Neural crest cell (in vitro differentiated cells): ENCODE results near the gene KIF25. TPM values are rescaled to one million over a fixed set of nuclear protein-coding genes. Genes with fewer than 3 reads are reported as not detected.

Experiments
- DNase-seq: peaks from one replicate; pipeline ENCODE4 v3.0.0; 2021; ENCODE audit warnings: low read depth, mixed read lengths, low spot score
- H3K27ac Mint-ChIP-seq: one replicate; pipeline ENCODE4 v1.8.0; 2021; ENCODE audit warnings: mild to moderate bottlenecking, mixed read lengths; ENCODE audit not compliant: unreplicated experiment
- H3K27me3 Mint-ChIP-seq: 2 replicates; pipeline ENCODE4 v1.8.0; 2021; ENCODE audit warnings: low read depth, mild to moderate bottlenecking, mixed read lengths
- H3K36me3 Mint-ChIP-seq: 2 replicates; pipeline ENCODE4 v1.8.0; 2021; ENCODE audit warnings: low read depth, mild to moderate bottlenecking, mixed read lengths
- H3K4me1 Mint-ChIP-seq: 2 replicates; pipeline ENCODE4 v1.8.0; 2021; ENCODE audit warnings: mixed read lengths
- H3K4me3 Mint-ChIP-seq: one replicate; pipeline ENCODE4 v1.8.0; 2021; ENCODE audit warnings: mild to moderate bottlenecking, mixed read lengths
- H3K9me3 Mint-ChIP-seq: 2 replicates; pipeline ENCODE4 v1.8.0; 2021; ENCODE audit warnings: mixed read lengths
- total RNA-seq: library from RNA; stranded (reverse); gene quantifications from 2 replicates; pipeline ENCODE4 v1.2.1, GENCODE V29; 2021
- TF ChIP-seq, protein P1 (sequence below): fragments of 200-600 bp; sonication (generic); conservative IDR thresholded peaks from 2 replicates; pipeline ENCODE4 v1.5.0; 2021; ENCODE audit warnings: antibody characterized with exemption, mild to moderate bottlenecking

Gene KIF25
- total RNA-seq, 1 donor from 2014 or later: 0.72 TPM

DNA sequence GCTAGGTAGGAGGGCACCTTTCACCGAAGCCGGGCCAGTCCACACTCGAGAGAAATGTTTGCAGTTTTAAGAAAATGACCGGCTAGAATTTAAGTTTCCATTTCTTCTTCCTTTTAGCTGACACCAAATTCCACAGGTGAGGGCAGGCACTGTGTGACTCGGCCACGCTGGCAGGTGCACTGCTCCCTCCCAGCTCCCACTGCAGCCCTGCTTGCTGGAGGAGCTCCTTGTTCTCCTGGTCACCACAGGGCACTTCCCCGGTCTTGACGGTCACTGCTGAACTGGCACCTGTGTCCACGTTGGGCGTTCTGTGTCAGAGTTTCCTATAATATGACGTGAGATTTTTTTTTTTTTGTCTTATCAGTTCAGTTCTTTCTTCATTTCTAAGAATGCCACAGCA, 3.6 kb upstream of the KIF25 start:
- DNase-seq: no peak
- Mint-ChIP-seq H3K36me3 (no peaks in the 10 kb centered on the region), H3K27ac (no peak overlapping the region), H3K9me3 (no peaks in the 10 kb centered on the region), H3K4me3 (no peak overlapping the region), H3K4me1 (peaks cover 5% of the 10 kb centered on the region), H3K27me3 (no peaks in the 10 kb centered on the region)
- TF ChIP-seq, protein P1, sequence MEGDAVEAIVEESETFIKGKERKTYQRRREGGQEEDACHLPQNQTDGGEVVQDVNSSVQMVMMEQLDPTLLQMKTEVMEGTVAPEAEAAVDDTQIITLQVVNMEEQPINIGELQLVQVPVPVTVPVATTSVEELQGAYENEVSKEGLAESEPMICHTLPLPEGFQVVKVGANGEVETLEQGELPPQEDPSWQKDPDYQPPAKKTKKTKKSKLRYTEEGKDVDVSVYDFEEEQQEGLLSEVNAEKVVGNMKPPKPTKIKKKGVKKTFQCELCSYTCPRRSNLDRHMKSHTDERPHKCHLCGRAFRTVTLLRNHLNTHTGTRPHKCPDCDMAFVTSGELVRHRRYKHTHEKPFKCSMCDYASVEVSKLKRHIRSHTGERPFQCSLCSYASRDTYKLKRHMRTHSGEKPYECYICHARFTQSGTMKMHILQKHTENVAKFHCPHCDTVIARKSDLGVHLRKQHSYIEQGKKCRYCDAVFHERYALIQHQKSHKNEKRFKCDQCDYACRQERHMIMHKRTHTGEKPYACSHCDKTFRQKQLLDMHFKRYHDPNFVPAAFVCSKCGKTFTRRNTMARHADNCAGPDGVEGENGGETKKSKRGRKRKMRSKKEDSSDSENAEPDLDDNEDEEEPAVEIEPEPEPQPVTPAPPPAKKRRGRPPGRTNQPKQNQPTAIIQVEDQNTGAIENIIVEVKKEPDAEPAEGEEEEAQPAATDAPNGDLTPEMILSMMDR: no peak

DNA sequence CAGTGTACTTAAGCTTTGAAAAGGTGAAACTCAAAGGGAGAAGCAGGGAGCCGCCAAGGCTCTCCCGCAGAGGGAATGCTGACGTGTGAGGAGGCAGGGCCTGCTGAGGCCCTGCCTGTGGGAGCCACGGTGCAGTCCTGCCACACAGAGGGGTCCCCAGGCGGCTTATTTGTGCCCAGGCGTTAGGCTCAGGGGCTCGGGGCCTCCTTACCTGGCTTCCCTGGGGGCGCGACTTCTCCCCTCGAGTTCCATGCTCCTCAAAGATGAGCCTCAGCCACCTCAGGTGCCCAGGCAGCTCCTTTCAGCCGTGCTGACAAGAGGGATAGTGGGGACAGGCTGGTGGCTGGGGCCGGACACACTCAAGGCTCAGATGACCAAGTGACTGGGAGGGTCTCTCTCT, 2.2 kb upstream of the KIF25 start:
- Mint-ChIP-seq H3K36me3 (no peaks in the 10 kb centered on the region), H3K4me3 (no peak overlapping the region), H3K27ac (no peak overlapping the region), H3K9me3 (no peaks in the 10 kb centered on the region), H3K4me1 (peaks cover 5% of the 10 kb centered on the region), H3K27me3 (no peaks in the 10 kb centered on the region)
- TF ChIP-seq, protein P1: no peak
- no peak for DNase-seq

DNA sequence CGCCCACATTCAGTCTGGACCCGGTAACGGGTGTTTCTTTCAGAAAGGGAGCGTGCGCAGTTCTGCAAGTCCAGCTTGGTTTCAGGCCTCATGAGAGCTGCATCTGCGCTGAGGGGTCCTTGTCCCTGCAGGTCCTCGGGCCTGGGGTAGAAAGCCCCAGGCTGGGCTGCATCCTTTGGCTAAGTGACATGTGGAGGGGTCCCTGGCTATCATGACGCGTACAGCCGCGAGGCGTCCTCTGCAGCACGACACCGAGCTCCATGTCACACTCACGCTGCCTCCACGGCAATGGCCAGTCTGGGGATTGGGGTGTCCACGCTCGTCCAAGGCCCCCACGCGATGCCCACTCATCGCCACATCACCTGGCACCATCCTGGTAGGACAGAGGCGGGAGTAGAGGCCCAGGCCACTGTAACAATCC, 1.7 kb upstream of the KIF25 start:
- TF ChIP-seq, protein P1: no peak
- H3K4me1 Mint-ChIP-seq: peaks cover 5% of the 10 kb centered on the region
- H3K27me3 Mint-ChIP-seq: no peaks in the 10 kb centered on the region
- H3K4me3 Mint-ChIP-seq: no peak overlapping the region
- DNase-seq: no peak
- no peaks in the 10 kb centered on the region for H3K36me3 Mint-ChIP-seq
- no peaks in the 10 kb centered on the region for H3K9me3 Mint-ChIP-seq
- no peak overlapping the region for H3K27ac Mint-ChIP-seq

DNA sequence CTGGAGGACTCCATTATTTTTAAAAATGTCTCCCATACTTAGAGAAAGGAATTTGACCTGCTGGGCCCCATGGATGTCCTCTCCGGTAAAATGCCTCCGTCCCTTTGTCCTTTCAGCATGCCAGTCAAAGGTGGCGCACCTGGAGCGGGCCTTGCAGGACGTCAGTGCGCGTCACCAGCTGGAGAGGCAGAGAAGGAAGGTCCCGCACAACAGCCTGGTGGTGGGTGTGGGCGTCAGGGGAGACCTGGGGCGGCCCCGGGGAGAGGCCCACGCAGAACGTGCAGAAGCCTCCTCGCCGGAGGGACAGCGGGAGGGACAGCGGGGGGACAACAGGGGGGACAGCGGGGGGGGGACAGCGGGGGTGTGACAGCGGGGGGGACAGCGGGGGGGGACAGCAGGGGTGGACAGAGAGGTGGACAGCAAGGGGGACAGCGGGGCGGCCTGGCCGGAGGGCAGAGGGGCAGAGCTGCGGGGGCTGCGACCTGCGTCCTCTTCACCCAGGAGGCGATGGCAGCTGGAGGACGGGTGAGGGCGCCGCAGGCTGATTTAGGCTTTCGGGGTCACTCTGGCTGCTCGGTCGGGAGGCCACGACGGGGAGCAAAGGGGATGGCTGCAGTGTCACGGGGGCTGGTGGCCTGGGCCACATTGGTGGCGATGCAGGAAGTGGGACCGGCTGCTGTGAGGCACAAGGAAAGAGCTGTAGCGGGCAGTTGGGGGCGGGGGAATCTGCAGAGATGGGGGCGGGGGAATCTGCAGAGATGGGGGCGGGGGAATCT, 859 bp upstream of the KIF25 start:
- Mint-ChIP-seq H3K9me3 (no peaks in the 10 kb centered on the region), H3K27me3 (no peaks in the 10 kb centered on the region), H3K36me3 (no peaks in the 10 kb centered on the region), H3K4me1 (peaks cover 5% of the 10 kb centered on the region), H3K27ac (peak overlapping the region; percentile 57), H3K4me3 (no peak overlapping the region)
- peak; percentile 25 for DNase-seq
- TF ChIP-seq, protein P1: no peak

DNA sequence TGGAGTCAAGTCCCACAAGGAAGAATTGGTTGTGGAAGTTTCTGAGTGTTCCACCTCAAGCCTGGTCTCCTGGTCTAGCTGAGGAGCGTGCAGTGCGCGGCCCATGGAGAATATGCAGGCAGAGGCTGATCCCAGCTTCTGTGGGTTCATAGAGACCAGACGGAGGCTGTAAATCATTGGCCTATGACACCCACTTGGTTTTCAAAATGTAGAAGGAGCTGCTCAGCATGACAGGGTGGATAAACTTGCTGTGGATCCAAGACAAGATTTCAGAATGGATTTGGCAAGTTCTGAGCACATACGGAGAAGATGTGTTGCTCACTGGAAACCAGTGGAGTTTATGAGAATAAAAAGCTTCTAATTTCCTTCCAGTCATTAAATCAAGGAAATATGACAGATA, 744 bp downstream of the KIF25 start:
- Mint-ChIP-seq H3K27me3 (no peaks in the 10 kb centered on the region), H3K27ac (no peak overlapping the region), H3K36me3 (no peaks in the 10 kb centered on the region), H3K4me3 (no peak overlapping the region), H3K4me1 (peaks cover 5% of the 10 kb centered on the region), H3K9me3 (no peaks in the 10 kb centered on the region)
- TF ChIP-seq, protein P1: no peak
- no peak for DNase-seq
